Gastrocnemius medialis (tissue), 4 donors: ENCODE results near the gene FAM219A.
"Not testable (repeated sequence)": the region's sequence is repeated elsewhere in the genome, so short reads cannot be mapped to it uniquely, and the experiment has no call there.

Experiments
- POLR2A ChIP-seq, 2 donors: fragments of 450-650 bp; IDR thresholded peaks; one replicate each; pipeline ENCODE4 v1.6.1; 2017; ENCODE audit warnings: antibody characterized with exemption in 2 of 2, mild to moderate bottlenecking in 2 of 2, moderate library complexity in 2 of 2
- TF ChIP-seq, protein P1 (sequence below), 5 experiments: fragments of 450-650 bp in 3 of 5; fragments of 200-600 bp in 2 of 5; sonication (generic) in 2 of 5; IDR thresholded peaks in 4 of 5; conservative IDR thresholded peaks in 1 of 5; 1 replicate in 4 of 5; 2 replicates in 1 of 5; pipeline ENCODE4 v1.5.1; 2016 to 2019; ENCODE audit warnings: antibody characterized with exemption in 5 of 5, mild to moderate bottlenecking in 3 of 5, moderate library complexity in 3 of 5

- TF ChIP-seq, protein P1, sequence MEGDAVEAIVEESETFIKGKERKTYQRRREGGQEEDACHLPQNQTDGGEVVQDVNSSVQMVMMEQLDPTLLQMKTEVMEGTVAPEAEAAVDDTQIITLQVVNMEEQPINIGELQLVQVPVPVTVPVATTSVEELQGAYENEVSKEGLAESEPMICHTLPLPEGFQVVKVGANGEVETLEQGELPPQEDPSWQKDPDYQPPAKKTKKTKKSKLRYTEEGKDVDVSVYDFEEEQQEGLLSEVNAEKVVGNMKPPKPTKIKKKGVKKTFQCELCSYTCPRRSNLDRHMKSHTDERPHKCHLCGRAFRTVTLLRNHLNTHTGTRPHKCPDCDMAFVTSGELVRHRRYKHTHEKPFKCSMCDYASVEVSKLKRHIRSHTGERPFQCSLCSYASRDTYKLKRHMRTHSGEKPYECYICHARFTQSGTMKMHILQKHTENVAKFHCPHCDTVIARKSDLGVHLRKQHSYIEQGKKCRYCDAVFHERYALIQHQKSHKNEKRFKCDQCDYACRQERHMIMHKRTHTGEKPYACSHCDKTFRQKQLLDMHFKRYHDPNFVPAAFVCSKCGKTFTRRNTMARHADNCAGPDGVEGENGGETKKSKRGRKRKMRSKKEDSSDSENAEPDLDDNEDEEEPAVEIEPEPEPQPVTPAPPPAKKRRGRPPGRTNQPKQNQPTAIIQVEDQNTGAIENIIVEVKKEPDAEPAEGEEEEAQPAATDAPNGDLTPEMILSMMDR (IDR thresholded peaks at IDR 0.05 in 4 of 5, conservative IDR thresholded peaks at IDR 0.05 in 1 of 5), result not testable (repeated sequence)
- TF ChIP-seq POLR2A (IDR thresholded peaks at IDR 0.05), result not testable (repeated sequence)
These were observed 105.4 kb downstream of the FAM219A start for GRCh38 chr9:34352957-34353356.
